Measurements from ENCODE around the gene GALE. TPM values are rescaled to one million over a fixed set of nuclear protein-coding genes. Genes with fewer than 3 reads are reported as not detected.

Gene GALE
- total RNA-seq, 1 experiment from 2014 or later, result 82.3 TPM

DNA sequence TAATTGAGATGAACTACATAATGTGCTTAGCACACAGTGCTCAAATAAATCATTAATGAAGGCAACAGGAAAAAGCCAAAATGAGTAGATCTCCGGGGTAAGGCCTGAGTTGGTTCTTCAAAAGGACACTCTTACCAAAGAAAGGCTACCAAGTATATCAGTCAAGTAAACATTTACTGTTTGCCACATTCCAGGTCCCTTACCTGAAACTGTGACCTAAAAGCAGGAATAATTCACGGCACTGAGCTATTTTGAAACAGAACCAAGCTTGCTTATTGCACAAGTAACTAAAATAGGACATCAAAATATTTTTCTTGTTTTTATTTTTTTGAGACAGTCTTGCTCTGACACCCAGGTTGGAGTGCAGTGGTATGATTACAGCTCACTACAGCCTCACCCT is 24.3 kb downstream of the GALE start:
- in situ Hi-C loops (cut with HindIII; ENCODE audit: low pct_unique_long_range_greater_than_20kb, low sequenced_read_pairs), result no loop called here
- no peak for DNase-seq (ENCODE audit: low read depth, low spot score)

DNA sequence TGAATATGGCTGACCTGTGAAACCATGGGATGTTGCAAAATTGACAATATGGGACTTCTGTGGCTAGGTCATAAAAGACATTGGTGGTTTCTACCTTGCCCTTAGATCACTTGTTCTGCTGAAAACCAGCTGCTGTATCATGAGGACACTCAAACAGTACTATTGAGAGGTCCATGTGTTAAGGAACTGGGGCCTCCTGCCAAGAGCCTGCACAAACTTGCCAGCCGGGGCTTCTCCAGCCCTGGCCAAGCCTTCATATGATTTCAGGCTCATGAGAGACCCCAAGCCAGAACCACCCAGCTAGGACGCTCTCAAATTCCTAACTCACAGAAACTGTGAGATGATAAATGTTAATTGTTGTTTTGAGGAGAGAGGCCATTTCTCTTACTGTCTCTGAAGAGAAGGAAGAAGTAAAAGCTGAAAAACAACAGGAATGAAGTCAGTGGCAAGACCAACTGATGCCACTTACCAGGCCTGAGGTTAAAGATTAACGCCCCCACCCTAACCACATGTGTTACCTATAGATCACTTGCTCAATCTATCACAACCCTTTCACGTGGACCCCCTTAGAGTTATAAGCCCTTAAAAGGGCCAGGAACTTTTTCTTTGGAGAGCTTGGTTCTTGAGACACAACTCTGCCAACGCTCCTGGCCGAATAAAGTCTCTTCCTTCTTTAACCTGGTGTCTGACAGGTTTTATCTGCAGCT is 26.2 kb downstream of the GALE start:
- DNase-seq (ENCODE audit: low read depth, low spot score), result no peak

DNA sequence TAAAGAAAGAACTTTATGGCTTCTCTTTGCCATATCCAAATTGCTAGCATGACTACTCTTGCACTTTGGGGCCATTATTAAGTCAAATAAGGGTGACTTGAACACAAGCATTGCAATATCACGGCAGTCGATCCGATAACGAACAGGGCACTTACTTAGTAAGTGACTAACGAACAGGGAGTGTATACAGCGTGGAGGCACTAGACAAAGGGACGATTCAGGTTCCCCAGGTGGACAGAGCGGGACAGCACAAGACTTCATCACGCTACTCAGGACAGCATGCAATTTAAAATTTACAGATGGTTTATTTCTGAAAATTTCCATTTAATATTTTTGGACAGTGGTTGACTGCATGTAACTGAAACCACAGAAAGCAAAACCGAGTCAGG is 27.7 kb downstream of the GALE start:
- in situ Hi-C loops (cut with HindIII; ENCODE audit: low pct_unique_long_range_greater_than_20kb, low sequenced_read_pairs), result no loop called here
- no peak for DNase-seq (ENCODE audit: low read depth, low spot score)

More for the DNA sequence above, 26.2 kb downstream of the GALE start:
- in situ Hi-C loops (cut with HindIII; ENCODE audit: low pct_unique_long_range_greater_than_20kb, low sequenced_read_pairs), result no loop called here

DNA sequence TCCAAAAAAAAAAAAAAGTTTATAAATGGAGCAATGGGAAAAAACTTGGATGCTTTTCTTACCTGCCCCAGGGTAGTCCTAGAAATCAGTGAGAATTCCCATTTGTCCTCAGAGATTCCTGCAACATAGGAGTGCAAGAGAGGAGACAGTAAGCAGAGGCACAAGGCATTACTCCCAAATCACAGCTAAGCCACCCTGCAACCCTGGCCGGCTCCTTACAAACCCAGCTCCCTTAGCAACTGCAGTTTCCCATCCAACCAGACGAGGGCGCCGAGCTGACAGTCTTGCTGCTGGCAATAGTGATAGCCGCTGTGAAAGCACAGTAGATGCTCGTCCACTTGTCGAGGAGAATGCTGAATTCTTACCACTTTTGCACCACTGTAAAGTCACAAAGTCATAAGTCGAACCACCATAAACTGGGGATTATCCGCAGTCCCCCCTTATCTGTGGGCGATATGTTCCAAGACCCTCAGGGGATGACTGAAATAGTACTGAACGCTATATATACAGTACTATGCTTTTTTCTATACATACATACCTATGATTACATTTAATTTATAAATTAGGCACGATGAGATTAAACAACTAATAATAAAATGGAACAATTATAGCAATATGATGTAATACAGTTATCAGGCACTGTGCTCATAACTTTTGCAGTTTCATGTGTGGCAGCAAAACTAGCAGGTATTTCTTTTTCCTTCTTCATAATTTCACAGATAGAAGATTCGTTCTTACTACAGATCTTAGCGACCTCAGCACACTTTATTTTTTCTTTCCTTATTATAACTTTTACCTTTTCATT is 28.3 kb downstream of the GALE start:
- in situ Hi-C loops (cut with HindIII; ENCODE audit: low pct_unique_long_range_greater_than_20kb, low sequenced_read_pairs), result no loop called here

DNA sequence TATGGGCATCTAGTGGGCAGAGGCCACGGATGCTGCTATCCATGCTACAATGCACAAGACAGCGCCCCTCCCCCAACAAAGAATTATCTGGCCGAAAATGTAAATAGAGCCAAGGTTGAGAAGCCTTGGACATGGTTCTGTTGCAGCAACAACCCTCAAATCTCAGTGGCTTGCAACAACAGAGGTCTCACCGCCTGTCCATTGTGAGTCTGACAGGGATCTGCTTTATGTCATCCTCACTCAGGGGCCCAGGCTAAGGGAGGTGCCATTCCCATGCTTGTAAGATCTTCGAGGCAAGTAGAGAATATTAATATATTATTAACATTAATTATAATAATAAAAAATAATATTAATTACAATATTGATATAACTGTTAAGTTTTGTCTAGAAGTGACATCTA is 31.8 kb downstream of the GALE start:
- no peak for DNase-seq (ENCODE audit: low read depth, low spot score)
- in situ Hi-C loops (cut with HindIII; ENCODE audit: low pct_unique_long_range_greater_than_20kb, low sequenced_read_pairs), result no loop called here

More for the DNA sequence above, 28.3 kb downstream of the GALE start:
- DNase-seq (ENCODE audit: low read depth, low spot score), result peak; percentile 88

DNA sequence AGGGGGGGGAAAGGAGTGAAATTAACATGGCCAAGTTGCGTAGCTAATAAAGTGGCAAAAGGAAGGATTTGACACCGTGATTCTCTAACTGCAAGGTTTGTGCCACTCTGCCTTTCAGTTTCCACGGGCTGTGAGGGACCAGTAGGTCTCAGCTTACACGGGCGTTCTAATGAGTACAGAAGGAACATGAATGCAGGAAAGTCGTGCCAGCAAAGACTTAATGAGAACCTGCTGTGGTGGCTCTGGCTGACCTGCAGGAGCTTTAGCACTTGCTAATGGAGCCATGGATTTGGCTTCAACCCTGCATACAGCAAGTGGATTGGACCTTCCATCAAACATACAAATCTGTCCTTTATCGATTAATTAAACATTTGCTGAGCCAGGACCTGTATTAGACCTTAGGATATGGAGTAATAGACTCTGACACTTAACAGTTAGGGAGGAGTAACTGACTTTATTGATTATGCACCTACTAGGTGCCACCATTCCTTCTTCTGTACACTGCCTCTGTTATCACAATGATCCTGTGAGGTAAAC is 37.4 kb downstream of the GALE start:
- DNase-seq (ENCODE audit: low read depth, low spot score), result no peak
- in situ Hi-C loops (cut with HindIII; ENCODE audit: low pct_unique_long_range_greater_than_20kb, low sequenced_read_pairs), result no loop called here

DNA sequence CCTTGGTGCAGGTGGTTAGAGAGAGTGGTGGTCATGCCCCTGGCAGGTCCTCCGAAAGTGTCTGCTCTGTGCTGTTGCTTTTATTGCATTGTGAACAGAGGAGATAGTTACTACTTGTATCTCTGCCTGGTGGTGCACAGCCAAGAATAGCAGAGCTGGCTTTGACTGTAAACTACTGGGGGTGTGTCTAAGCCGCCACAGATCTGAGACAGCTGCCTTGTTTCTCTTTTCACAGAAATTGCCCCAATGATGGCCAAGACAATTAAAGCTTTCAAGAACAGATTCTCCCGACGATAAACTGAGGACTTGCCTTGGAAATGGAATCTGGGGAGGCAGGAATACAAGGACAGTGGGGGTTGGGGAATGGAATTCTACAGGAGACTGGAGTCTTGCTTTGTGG is 41.3 kb downstream of the GALE start:
- in situ Hi-C loops (cut with HindIII; ENCODE audit: low pct_unique_long_range_greater_than_20kb, low sequenced_read_pairs), result no loop called here
- no peak for DNase-seq (ENCODE audit: low read depth, low spot score)

DNA sequence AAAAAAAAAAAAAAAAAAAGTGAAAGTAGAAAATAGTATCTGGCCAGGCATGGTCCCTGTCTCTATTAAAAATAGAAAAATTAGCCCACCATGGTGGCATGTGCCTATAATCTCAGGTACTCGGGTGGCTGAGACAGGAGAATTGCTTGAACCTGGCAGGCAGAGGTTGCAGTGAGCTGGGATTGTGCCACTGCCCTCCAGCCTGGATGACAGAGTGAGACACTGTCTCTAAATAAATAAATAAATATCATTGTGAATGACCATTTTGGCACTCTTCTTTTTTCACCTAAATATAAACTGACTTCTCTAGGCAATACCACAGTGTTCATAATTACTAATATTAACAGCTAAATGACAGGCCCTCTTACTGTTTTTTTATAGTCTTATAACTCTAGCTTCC is 42.7 kb downstream of the GALE start:
- in situ Hi-C loops (cut with HindIII; ENCODE audit: low pct_unique_long_range_greater_than_20kb, low sequenced_read_pairs), result no loop called here

DNA sequence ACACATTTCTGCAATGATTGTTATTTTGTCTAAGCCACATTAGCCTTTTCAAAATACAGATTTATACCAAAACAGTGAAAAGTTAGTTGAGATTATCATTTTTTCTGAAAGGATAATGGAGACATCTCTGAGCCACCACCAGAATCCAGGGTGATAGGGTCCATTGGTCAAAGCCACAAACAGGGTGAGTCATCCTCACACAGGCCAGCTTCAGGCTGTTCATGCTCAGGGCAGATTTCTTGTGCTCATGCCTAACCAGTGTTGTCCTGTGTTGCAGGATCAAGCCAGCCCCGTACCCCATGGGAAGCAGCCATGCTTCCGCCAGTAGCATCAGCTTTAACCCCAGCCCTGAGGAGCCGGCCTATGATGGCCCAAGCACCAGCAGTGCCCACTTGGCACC is 43.9 kb downstream of the GALE start:
- DNase-seq (ENCODE audit: low read depth, low spot score), result no peak
- in situ Hi-C loops (cut with HindIII; ENCODE audit: low pct_unique_long_range_greater_than_20kb, low sequenced_read_pairs), result no loop called here

More for the DNA sequence above, 42.7 kb downstream of the GALE start:
- DNase-seq (ENCODE audit: low read depth, low spot score), result no peak

DNA sequence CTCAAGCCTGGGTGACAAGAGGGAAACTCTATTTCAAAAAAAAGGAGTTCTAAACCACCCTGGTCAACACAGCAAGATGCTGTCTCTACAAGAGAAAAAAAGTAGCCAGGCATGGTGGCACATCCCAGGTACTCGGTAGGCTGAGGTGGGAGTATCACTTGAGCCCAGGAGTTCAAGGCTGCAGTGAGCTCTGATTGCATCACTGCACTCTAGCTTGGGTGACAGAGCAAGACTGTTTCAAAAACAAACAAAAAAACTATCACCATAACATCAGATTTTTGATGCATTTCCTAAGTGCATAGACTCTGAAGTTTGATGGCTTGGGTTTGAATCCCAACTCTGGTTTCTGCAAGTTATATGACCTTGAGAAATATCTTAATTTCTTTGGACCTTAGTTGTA is 47.6 kb downstream of the GALE start:
- DNase-seq (ENCODE audit: low read depth, low spot score), result no peak
- in situ Hi-C loops (cut with HindIII; ENCODE audit: low pct_unique_long_range_greater_than_20kb, low sequenced_read_pairs), result no loop called here

DNA sequence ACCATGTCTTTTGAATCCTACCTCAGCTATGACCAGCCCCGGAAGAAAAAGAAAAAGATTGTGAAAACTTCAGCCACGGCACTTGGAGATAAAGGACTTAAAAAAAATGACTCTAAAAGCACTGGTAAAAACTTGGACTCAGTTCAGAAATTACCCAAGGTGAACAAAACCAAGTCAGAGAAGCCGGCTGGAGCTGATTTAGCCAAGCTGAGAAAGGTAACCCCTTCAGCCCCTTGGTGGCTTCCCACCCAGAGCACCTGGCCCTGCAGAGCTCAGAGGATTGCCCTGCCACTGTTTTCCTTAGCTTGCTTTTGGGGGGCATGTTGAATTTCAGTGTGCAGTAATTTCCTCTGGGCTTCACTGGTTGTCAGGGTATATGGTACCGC is 48.7 kb downstream of the GALE start:
- no peak for DNase-seq (ENCODE audit: low read depth, low spot score)
- in situ Hi-C loops (cut with HindIII; ENCODE audit: low pct_unique_long_range_greater_than_20kb, low sequenced_read_pairs), result no loop called here

DNA sequence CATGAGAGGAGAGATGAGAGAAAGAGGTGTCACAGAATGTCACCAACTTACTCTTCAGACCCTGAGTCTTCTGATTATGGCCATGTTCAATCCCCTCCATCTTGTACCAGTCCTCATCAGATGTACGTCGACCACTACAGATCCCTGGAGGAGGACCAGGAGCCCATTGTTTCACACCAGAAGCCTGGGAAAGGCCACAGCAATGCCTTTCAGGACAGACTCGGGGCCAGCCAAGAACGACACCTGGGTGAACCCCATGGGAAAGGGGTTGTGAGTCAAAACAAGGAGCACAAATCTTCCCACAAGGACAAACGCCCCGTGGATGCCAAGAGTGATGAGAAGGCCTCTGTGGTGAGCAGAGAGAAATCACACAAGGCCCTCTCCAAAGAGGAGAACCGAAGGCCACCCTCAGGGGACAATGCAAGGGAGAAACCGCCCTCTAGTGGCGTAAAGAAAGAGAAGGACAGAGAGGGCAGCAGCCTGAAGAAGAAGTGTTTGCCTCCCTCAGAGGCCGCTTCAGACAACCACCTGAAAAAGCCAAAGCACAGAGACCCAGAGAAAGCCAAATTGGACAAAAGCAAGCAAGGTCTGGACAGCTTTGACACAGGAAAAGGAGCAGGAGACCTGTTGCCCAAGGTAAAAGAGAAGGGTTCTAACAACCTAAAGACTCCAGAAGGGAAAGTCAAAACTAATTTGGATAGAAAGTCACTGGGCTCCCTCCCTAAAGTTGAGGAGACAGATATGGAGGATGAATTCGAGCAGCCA is 49.3 kb downstream of the GALE start:
- DNase-seq (ENCODE audit: low read depth, low spot score), result peak; percentile 75
- in situ Hi-C loops (cut with HindIII; ENCODE audit: low pct_unique_long_range_greater_than_20kb, low sequenced_read_pairs), result no loop called here

DNA sequence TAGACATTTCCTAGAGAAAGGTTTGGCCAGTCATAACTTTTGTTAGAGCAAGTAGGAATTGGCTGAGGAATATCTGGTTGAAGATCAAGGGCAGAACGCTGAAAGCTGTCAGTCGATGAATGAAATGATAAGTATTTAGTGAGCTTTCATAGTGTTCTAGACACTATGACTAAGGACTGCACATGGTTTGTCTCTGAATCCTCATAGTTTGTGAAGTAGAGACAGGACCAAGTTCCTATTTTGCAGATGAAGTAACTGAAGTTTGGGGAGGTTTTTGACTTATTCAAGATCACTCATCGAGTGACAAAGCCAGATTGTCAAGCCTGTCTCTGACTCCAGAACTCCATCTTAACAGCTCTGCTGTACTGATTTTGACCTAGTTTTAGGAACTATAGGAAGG is 52.5 kb downstream of the GALE start:
- DNase-seq (ENCODE audit: low read depth, low spot score), result no peak
- in situ Hi-C loops (cut with HindIII; ENCODE audit: low pct_unique_long_range_greater_than_20kb, low sequenced_read_pairs), result no loop called here

Other genes starting within 250 kb of the GALE start
- gene ID3, start 241.3 kb downstream of the GALE start, total RNA-seq (2014; rRNA removed; shearing (Covaris generic)), result 23.5 and 37.3 TPM in 2 replicates
- 1,891 and 1,988 TPM in 2 replicates for gene RPL11, start 108.9 kb downstream of the GALE start, total RNA-seq (2014; rRNA removed; shearing (Covaris generic))
- gene ELOA, start 57.3 kb downstream of the GALE start, total RNA-seq (2014; rRNA removed; shearing (Covaris generic)), result 48.0 and 53.4 TPM in 2 replicates
- 36.1 and 36.5 TPM in 2 replicates for gene PITHD1, start 22.3 kb downstream of the GALE start, total RNA-seq (2014; rRNA removed; shearing (Covaris generic))
- gene LYPLA2, start 9.6 kb downstream of the GALE start, total RNA-seq (2014; rRNA removed; shearing (Covaris generic)), result 78.5 and 84.9 TPM in 2 replicates
- 54.7 and 59.7 TPM in 2 replicates for gene HMGCL, start 24.7 kb upstream of the GALE start, total RNA-seq (2014; rRNA removed; shearing (Covaris generic))
- 33.5 and 40.2 TPM in 2 replicates for gene FUCA1, start 67.5 kb upstream of the GALE start, total RNA-seq (2014; rRNA removed; shearing (Covaris generic))
- not detected in 2 replicates for gene CNR2, start 112.6 kb upstream of the GALE start, total RNA-seq (2014; rRNA removed; shearing (Covaris generic))
- gene PNRC2, start 159.1 kb upstream of the GALE start, total RNA-seq (2014; rRNA removed; shearing (Covaris generic)), result 60.9 and 67.7 TPM in 2 replicates
- gene SRSF10, start 179.6 kb upstream of the GALE start, total RNA-seq (2014; rRNA removed; shearing (Covaris generic)), result 80.4 and 87.1 TPM in 2 replicates

All from SK-MEL-5 (cell line).